HepG2 (cell line): Measurements from ENCODE around the gene ADGRG4. TPM values are rescaled to one million over a fixed set of nuclear protein-coding genes. Genes with fewer than 3 reads are reported as not detected.

ENCODE experiments used
- ATAC-seq: fragments of 200-7000 bp; cut with Tn5 transposase; 3 replicates; pipeline ENCODE4 v1.9.1; 2020; ENCODE audit warnings: mild to moderate bottlenecking, moderate library complexity
- BruUV-seq: library from RNA; stranded (reverse); fragments of 400-500 nt; replicated peaks from 2 replicates; lab custom pipeline; 2021; lab: Mats Ljungman, UMichigan
- CTCF ChIA-PET: fragments of 300-600 bp; formaldehyde crosslinking; extraction: SDS; loops from one replicate; lab custom pipeline; 2021; ENCODE audit warnings: low total read pairs, inconsistent platforms, low intra/inter-chr PET ratio; lab: Yijun Ruan, JAX
- POLR2A ChIA-PET: fragments of 350-600 bp; sonication (Branson Sonifier 250); formaldehyde crosslinking; loops from one replicate; lab custom pipeline; 2020; ENCODE audit warnings: antibody characterized with exemption, inconsistent platforms; lab: Yijun Ruan, JAX
- DNase-seq: peaks from one replicate; pipeline ENCODE4 v3.0.0-alpha.2; 2015; ENCODE audit warnings: low spot score
- FAIRE-seq: peaks from 3 replicates; lab custom pipeline; 2011; peaks lifted over from hg19 to GRCh38; lab: Jason Lieb, UNC
- H2AFZ ChIP-seq: one replicate; pipeline ENCODE4 v1.6.1; 2011; ENCODE audit warnings: low read length, inconsistent platforms
- H3K27ac ChIP-seq: fragments of 300-600 bp; 3 replicates; pipeline ENCODE4 v1.8.0; 2011; ENCODE audit warnings: mixed run types, mild to moderate bottlenecking, mixed read lengths, low read length, inconsistent platforms; ENCODE audit not compliant: insufficient read depth; ENCODE audit errors: extremely low read length
- H3K27me3 ChIP-seq, 2 experiments: fragments of 200-600 bp in 1 of 2; 2 replicates in 1 of 2; 3 replicates in 1 of 2; pipeline versions ENCODE4 v1.6.0 to v1.8.0; 2011; ENCODE audit warnings: low read length in 2 of 2, mild to moderate bottlenecking in 2 of 2, moderate library complexity in 2 of 2, inconsistent platforms in 1 of 2; ENCODE audit not compliant: insufficient read depth in 2 of 2, control insufficient read depth in 1 of 2
- H3K36me3 ChIP-seq, 2 experiments: fragments of 200-600 bp in 1 of 2; replicated peaks in 1 of 2; 2 replicates in 1 of 2; 3 replicates in 1 of 2; pipeline versions ENCODE4 v1.5.1 to v1.8.0; 2011; ENCODE audit warnings: low read length in 2 of 2, inconsistent platforms in 1 of 2; ENCODE audit not compliant: insufficient read depth in 2 of 2, control insufficient read depth in 1 of 2
- H3K4me1 ChIP-seq: 2 replicates; pipeline ENCODE4 v1.5.1; 2012; ENCODE audit warnings: low read length, inconsistent platforms; ENCODE audit not compliant: insufficient read depth
- H3K4me2 ChIP-seq: 2 replicates; pipeline ENCODE4 v1.6.0; 2011; ENCODE audit warnings: low read depth, low read length, inconsistent platforms
- H3K4me3 ChIP-seq, 3 experiments: fragments of 200-600 bp in 1 of 3; sonication (generic), shearing (Covaris generic) in 1 of 3; replicated peaks in 1 of 3; 2 replicates each; pipeline ENCODE4 v1.5.1; 2011 to 2016; ENCODE audit warnings: low read length in 3 of 3, inconsistent platforms in 2 of 3, low read depth in 2 of 3, mild to moderate bottlenecking in 2 of 3, control low read depth in 1 of 3, mixed read lengths in 1 of 3; ENCODE audit not compliant: insufficient read depth in 1 of 3
- H3K79me2 ChIP-seq: one replicate; pipeline ENCODE4 v1.6.1; 2011; ENCODE audit warnings: low read length, inconsistent platforms; ENCODE audit not compliant: insufficient read depth
- H3K9ac ChIP-seq: 2 replicates; pipeline ENCODE4 v1.6.0; 2011; ENCODE audit warnings: mild to moderate bottlenecking, low read depth, low read length, inconsistent platforms; ENCODE audit not compliant: insufficient read depth
- H3K9me3 ChIP-seq: 2 replicates; pipeline ENCODE4 v1.5.1; 2012; ENCODE audit warnings: mild to moderate bottlenecking, low read length
- H4K20me1 ChIP-seq: 2 replicates; pipeline ENCODE4 v1.6.0; 2011; ENCODE audit warnings: inconsistent platforms, mild to moderate bottlenecking, low read length, moderate library complexity; ENCODE audit not compliant: insufficient read depth
- DR1 ChIP-seq: sonication (generic); formaldehyde crosslinking; IDR thresholded peaks from 2 replicates; pipeline ENCODE4 v1.8.0; 2021; ENCODE audit warnings: mild to moderate bottlenecking, missing genetic modification reagents, inconsistent platforms
- FOXK2 ChIP-seq: fragments of 450-650 bp; IDR thresholded peaks from 2 replicates; pipeline ENCODE4 v1.6.1; 2016
- HNF1B ChIP-seq: sonication (generic); formaldehyde crosslinking; IDR thresholded peaks from 2 replicates; pipeline ENCODE4 v1.5.1; 2020; ENCODE audit warnings: mild to moderate bottlenecking, moderate library complexity, missing genetic modification reagents
- IKZF1 ChIP-seq: fragments of 450-650 bp; IDR thresholded peaks from 2 replicates; pipeline ENCODE4 v1.7.1; 2016
- JDP2 ChIP-seq: sonication (generic); formaldehyde crosslinking; IDR thresholded peaks from 2 replicates; pipeline ENCODE4 v1.8.1; 2022; ENCODE audit warnings: missing genetic modification reagents, borderline replicate concordance
- KAT8 ChIP-seq: IDR thresholded peaks from 2 replicates; pipeline ENCODE4 v1.6.1; 2016; ENCODE audit warnings: missing genetic modification reagents, missing compliant biosample characterization
- MBNL3 ChIP-seq: fragments of 250-450 bp; sonication (Bioruptor Pico); conservative IDR thresholded peaks from 2 replicates; pipeline ENCODE4 v1.8.0; 2022; ENCODE audit warnings: mild to moderate bottlenecking, inconsistent platforms
- NAIF1 ChIP-seq: sonication (generic); formaldehyde crosslinking; IDR thresholded peaks from 2 replicates; pipeline ENCODE4 v1.5.0; 2020; ENCODE audit warnings: mild to moderate bottlenecking, missing genetic modification reagents, borderline replicate concordance
- NFE2 ChIP-seq: sonication (generic); formaldehyde crosslinking; IDR thresholded peaks from 2 replicates; pipeline ENCODE4 v1.4.0; 2020; ENCODE audit warnings: missing genetic modification reagents
- NR2F6 ChIP-seq, 2 experiments: IDR thresholded peaks; 2 replicates each; pipeline ENCODE4 v1.6.1; 2016; ENCODE audit warnings: antibody characterized with exemption in 1 of 2, mild to moderate bottlenecking in 1 of 2
- YEATS2 ChIP-seq: sonication (generic); formaldehyde crosslinking; IDR thresholded peaks from 2 replicates; pipeline ENCODE4 v1.4.0; 2020; ENCODE audit warnings: missing genetic modification reagents, borderline replicate concordance
- ZNF484 ChIP-seq: sonication (generic); formaldehyde crosslinking; IDR thresholded peaks from 2 replicates; pipeline ENCODE4 v1.5.1; 2020; ENCODE audit warnings: mild to moderate bottlenecking, low read depth, missing genetic modification reagents, borderline replicate concordance
- ZNF841 ChIP-seq: sonication (generic); formaldehyde crosslinking; IDR thresholded peaks from 2 replicates; pipeline ENCODE4 v1.8.1; 2023; ENCODE audit warnings: missing genetic modification reagents, borderline replicate concordance
- WGBS: methylation state at CpG from one replicate; pipeline ENCODE4 v1.1.6; 2017; ENCODE audit warnings: low lambda C conversion rate; 5-methylcytosine and 5-hydroxymethylcytosine counted together
- in situ Hi-C: cut with HindIII; loops from 2 replicates; pipeline ENCODE4 v1.10.0; 2017; ENCODE audit warnings: low pct_unique_long_range_greater_than_20kb; ENCODE audit not compliant: extremely low pct_ligation_motif_present
- intact Hi-C: fragments of 100-400 bp; cut with micrococcal nuclease; formaldehyde crosslinking; loops from one replicate; pipeline ENCODE4 v1.10.0; 2022; ENCODE audit not compliant: unreplicated experiment
- polyA plus RNA-seq, 8 experiments: library from polyadenylated mRNA; depleted of rRNA in 3 of 8; stranded (reverse) in 7 of 8; unstranded in 1 of 8; fragments of >200 nt; fragmentation: Illumina TruSeq in 4 of 8; extraction: Trizol in 4 of 8; gene quantifications; 2 replicates each; pipeline versions ENCODE4 v1.2.1 to v1.2.3, GENCODE V29; 2011 to 2016; ENCODE audit warnings: low read depth in 4 of 8, missing spikeins in 1 of 8, mixed read lengths in 1 of 8; ENCODE audit not compliant: insufficient read depth in 1 of 8
- total RNA-seq, 5 experiments: library from RNA; depleted of rRNA; stranded (reverse); fragments of >200 nt; fragmentation: Illumina TruSeq; extraction: Trizol; gene quantifications; 2 replicates each; pipeline ENCODE4 v1.2.3, GENCODE V29; 2016; ENCODE audit warnings: low read depth in 1 of 5
- TF ChIP-seq, protein P1 (sequence below): sonication (generic); formaldehyde crosslinking; IDR thresholded peaks from 2 replicates; pipeline ENCODE4 v1.4.0; 2020; ENCODE audit warnings: mild to moderate bottlenecking, missing genetic modification reagents

Gene ADGRG4
- total and polyA plus RNA-seq, 2 of the 13 experiments (the other 11 are each of a cell fraction or from before 2014, with no cell fraction given): not detected

DNA sequence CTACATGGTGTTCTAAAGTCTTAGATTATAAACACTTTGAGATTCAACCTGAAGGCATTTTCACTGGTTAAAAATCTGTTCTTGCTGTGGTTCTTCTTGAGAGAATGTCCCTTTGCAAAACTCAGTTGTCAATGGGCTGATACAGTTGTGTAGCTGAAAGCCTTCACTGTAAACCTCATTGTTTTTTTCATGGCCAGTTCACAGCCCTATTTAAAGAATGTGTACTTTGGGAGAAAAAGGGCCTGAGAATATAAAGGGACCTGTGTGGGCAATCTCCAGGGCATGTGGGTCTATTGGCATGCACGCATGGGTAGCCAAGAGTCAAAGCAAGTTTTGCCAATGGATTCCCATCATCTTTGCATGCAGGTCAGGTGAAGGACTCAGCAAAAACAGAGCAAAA is 41.8 kb upstream of the ADGRG4 start (continued):
- no peak for TF ChIP-seq HNF1B (CRISPR knock-in tag)
- TF ChIP-seq MBNL3 (CRISPR knock-in tag): no peak
- TF ChIP-seq DR1 (CRISPR knock-in tag): no peak
- no peak for TF ChIP-seq FOXK2
- no peak for TF ChIP-seq ZNF841
- no peak for TF ChIP-seq NR2F6 (IDR thresholded peaks at IDR 0.05)
- no peak for TF ChIP-seq NR2F6 (CRISPR knock-in tag; IDR thresholded peaks at IDR 0.05)
- no peak for TF ChIP-seq NFE2 (CRISPR knock-in tag)
- no peak for TF ChIP-seq JDP2

- H3K9ac ChIP-seq: no peak overlapping the region
- no peak overlapping the region for H3K4me2 ChIP-seq
- CTCF ChIA-PET: no interaction called here
- intact Hi-C loops (no loop called here), in situ Hi-C loops (no loop called here)
- no peaks in the 10 kb centered on the region for H3K36me3 ChIP-seq
- no peak overlapping the region for H3K27ac ChIP-seq
- no peaks in the 10 kb centered on the region for H4K20me1 ChIP-seq
- H3K4me3 ChIP-seq: no peak overlapping the region
- H3K4me1 ChIP-seq: no peaks in the 10 kb centered on the region
- DNase-seq: no peak
- H3K79me2 ChIP-seq: no peaks in the 10 kb centered on the region
- no peak for ATAC-seq
- H2AFZ ChIP-seq: no peak overlapping the region
- BruUV-seq: no TSS peak
- TF ChIP-seq IKZF1 (no peak), NAIF1 (CRISPR knock-in tag) (no peak), KAT8 (CRISPR knock-in tag) (no peak), YEATS2 (CRISPR knock-in tag) (no peak), ZNF484 (CRISPR knock-in tag) (no peak)
- TF ChIP-seq, protein P1, sequence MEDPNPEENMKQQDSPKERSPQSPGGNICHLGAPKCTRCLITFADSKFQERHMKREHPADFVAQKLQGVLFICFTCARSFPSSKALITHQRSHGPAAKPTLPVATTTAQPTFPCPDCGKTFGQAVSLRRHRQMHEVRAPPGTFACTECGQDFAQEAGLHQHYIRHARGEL (CRISPR knock-in tag): no peak
- POLR2A ChIA-PET: no interaction called here
- 26% methylated on average over 3 of the region's 4 CpGs for WGBS
- H3K9me3 ChIP-seq: no peaks in the 10 kb centered on the region
- no peak for FAIRE-seq
- H3K27me3 ChIP-seq: no peaks in the 10 kb centered on the region
Measured at GRCh38 chrX:136259543-136259942, 41.2 kb upstream of the ADGRG4 start.
